OCI-M1 (cell line): ENCODE data around the gene ATF7IP.

ENCODE experiments used
- DNase-seq: peaks from one replicate; lab custom pipeline; 2025; lab: John Stamatoyannopoulos, UW

The ATF7IP gene

DNA sequence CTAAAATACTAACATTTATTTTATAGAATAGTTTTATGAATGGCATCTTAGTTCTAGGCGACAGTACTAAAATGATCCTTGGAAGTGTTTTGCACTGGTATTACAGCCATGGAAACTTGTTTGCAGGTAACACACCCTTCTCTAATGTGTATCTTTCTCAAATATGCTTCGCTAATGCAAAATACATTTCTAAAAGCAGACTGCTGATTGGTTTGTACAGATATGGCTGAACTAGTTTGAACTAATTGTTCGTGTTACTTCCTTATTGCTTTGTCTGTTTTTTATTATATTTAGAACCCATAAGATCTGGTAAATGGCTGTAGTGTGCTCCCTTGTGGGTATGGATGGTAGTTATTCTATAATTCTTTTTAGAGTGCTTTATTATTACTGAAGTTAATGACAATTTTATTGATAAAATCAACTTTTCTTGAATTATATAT is 53.0 kb downstream of the ATF7IP start:
- peak; percentile 55 for DNase-seq

DNA sequence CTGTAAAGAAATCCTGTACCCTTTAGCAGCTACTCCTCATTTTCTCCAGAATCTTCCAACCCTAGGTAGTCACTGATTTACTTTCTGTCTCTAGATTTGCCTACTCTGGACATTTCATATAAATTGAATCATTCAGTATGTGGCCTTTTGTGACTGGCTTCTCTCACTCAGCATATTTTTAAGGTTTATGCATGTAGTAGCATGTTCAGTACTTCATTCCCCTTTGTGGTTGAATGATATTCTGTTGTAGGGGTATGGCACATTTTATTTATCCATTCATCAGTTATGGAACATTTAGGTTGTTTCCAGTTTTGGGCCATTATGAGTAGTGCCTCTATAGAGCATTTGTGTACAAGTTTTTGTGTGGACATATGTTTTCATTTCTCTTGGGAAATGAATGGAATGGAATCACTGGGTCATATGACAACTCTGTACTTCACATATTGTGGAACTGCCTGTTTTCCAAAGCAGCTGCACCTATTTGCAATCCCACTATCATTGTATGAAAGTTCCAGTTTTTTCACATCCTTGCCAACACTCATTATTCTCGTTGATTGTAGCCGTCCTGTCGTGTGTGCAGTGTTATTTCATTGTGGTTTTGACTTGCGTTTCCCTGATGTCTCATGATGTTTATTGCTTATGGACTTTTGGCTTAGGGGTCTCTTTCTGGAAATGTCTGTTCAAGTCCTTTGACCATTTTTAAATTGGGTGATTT is 57.2 kb downstream of the ATF7IP start:
- DNase-seq: no peak

DNA sequence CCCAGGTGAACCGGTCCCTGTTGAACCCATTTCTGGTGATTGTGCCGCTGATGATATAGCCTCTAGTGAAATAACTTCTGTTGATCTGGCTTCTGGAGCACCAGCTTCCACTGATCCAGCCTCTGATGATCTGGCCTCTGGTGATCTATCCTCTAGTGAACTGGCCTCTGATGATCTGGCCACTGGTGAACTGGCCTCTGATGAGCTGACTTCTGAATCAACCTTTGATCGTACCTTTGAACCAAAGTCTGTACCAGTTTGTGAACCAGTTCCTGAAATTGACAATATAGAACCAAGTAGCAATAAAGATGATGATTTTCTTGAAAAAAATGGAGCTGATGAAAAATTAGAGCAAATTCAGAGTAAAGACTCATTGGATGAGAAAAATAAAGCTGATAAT is 59.1 kb downstream of the ATF7IP start:
- DNase-seq: no peak

DNA sequence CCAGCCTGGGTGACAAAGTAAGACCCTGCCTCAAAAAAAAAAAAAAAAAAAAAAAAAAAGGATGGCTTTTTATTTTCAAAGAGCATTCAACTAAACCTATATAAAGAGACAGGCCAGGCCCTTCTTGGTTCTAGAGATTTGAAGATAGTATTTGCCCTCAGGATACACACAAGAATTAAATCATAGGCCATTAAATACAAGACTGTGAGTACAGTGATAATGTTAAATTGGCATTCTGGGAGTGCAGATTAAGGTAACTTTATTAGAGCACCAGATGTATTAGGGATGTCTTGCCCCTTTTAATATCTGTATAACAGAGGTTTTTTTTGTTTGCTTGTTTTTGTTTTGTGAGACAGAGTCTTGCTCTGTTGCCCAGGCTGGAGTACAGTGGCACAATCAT is 61.3 kb downstream of the ATF7IP start:
- no peak for DNase-seq

DNA sequence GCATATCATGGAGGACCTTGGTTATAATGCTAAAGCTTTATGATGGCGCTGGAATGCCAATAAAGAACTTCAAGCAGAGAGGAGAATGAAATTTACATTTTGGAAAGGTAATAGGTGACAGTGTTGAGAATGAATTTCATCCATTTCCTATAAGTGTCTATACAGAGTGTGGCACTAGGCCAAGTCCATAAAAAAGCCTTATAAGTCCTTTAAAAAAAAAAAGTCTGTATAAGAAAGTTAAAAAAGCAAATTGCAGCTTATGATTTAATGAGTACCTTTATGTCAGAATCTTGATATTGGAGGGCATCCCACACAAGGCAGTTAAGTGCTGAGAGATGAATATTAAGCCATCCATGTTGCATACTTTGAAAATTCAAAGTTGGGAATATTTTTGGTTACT is 62.4 kb downstream of the ATF7IP start:
- DNase-seq: no peak

DNA sequence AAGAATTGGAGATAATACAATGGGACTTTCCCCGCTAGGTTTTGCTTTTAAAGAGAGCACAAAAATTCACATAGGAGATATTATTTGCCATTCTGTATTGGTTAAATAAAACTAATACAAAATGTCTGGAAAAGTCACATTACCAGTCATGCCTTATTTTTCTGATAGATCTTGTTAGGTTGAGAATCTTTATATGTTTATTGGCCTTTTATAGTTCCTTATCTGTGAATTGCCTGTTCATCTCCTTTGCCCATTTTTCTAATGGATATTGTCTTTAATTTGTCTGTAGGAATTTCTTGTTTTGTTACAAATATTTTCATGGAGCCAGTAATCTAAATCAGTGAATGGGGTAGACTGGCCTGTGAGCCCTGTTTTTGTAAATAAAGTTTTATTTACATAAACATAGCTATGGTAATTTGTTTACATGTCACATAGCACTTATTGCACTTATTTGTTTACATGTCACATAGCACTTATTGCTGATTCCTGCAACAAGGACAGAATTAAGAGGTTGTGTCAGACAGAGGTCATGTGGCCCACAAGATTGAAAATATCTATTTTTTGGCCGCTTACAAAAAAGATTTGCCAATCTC is 65.0 kb downstream of the ATF7IP start:
- DNase-seq: no peak

DNA sequence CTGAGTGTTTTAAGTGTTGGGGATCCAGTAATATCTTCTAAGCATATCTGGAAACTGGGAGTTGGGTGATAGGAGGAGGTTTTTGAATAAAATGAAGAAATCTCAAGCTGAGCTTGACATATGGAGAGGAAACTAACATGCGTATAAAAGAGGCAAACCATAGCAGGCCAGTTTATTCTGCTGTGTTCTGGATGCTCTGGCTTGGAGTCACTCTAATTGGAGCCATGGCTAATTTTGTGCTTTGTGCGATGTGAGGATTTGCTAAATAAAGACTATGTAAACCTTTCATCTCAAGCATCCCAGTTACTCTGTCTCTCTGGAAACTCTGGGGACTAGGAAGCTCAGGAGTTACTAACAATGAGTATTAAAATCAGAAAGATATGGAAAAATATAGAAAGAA is 66.5 kb downstream of the ATF7IP start:
- DNase-seq: no peak

DNA sequence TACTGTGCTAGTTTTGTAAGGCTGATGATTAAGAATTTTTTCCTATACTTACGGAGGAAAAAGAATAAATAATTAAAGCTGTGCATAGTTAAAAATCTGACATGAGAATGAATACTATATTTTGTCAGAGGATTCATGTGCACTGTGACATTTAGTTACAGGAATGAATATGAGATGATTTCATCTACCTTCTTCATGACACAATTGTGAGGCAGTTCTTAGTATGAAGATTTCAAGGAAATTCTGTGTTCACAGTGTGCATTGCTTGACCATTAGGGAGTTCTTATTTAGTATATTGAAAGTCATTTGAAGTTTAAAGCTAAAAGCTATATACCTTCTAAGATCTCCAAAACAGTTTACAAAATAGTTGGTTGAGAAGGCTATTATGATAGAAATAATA is 70.1 kb downstream of the ATF7IP start:
- no peak for DNase-seq

DNA sequence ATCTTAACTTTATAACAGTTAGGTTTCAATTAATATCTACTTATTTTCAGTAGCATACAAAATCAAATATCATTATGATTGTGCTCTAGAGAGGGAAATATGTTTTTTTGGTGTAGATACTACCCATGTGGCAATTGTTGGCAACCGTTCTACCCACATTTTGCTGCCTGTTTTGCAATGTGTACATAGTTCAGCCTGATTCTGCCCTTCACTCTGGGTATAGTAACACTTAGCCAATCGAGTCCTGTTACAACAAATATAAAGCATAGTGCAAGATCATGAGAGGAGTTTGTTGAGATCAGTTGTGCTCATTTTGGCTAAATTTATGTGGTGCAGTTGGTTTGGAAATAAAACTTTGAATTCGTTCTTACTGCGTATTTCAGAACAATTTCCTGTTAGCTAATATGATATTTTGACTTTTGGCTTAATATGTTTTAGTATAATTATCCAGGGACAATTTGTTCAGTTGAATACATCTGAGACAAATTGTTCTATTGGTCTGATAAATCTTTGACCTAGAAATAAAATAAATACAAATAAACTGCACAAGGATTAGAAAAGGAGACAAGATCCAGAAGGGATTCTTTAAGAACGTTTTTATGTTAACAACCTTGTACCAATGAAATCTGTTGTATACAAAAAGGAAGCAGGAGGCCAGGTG is 76.9 kb downstream of the ATF7IP start:
- DNase-seq: no peak

DNA sequence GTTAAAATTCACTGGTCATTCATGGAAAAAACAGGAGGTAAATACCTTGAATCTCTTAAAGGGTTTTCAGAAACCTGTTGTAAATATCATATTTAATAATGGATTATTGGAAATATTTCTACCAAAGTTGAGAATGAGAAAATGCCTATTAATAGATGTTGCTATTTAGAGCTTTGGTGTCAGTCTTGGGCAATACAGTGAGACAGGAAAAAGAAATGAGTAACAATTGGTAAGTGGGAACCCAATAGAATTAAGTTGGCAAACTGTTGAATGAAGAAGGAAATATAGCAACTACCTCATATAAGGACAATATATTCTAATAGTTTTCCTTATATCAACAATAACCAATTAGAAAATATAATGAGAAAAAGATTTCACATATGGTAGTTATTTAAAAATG is 78.0 kb downstream of the ATF7IP start:
- no peak for DNase-seq

DNA sequence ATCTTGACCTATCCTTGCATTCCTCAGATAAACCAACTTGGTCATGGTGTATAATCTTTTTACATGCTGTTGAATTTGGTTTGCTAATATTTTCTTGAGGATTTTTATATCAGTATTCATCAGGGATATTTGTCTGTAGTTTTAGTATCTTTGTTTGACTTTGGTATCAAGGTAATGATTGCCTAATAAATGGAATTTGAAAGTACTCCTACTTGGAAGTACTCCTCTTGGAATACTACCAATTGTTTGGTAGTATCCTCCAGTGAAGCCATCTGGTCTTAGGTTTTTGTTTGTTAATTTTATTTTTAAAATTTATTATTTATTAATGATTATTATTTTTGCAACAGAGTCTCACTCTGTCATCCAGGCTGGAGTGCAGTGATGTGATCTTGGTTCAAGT is 85.0 kb downstream of the ATF7IP start:
- no peak for DNase-seq

DNA sequence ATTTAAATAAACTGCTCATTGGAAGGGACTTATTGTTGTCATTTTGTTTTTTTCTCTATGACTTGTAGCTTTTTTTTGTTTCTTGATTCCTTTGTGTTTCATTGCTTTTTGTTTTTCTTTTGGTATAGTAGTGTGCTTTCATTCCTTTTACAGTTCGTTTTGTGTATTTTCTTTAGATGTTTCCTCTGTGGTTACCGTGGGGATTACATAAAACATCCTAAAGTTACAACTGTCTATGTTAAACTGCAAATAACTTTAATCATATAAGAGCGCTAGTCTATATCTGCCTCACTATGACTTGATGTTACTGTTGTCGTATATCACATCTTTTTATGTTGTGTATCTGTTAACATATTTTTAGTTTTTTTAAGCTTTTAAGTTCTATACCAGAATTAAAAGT is 86.9 kb downstream of the ATF7IP start:
- no peak for DNase-seq

DNA sequence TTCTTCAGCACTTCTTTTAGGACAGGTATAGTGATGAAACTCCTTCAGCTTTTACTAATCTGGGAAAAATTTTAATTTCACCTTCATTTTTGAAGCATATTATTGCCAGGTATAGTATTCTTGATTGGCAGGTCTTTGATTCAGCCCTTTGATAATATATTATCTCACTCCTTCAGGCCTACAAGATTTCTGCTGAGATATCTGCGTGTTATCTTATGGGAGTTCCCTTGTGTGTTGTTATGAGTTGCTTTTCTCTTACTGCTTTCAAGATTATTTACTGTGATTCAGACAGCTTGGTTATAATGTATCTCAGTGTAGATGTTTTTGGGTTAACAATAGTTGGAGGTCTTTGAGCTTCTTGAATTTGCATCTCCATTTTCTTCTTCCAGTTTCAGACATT is 87.4 kb downstream of the ATF7IP start:
- no peak for DNase-seq

DNA sequence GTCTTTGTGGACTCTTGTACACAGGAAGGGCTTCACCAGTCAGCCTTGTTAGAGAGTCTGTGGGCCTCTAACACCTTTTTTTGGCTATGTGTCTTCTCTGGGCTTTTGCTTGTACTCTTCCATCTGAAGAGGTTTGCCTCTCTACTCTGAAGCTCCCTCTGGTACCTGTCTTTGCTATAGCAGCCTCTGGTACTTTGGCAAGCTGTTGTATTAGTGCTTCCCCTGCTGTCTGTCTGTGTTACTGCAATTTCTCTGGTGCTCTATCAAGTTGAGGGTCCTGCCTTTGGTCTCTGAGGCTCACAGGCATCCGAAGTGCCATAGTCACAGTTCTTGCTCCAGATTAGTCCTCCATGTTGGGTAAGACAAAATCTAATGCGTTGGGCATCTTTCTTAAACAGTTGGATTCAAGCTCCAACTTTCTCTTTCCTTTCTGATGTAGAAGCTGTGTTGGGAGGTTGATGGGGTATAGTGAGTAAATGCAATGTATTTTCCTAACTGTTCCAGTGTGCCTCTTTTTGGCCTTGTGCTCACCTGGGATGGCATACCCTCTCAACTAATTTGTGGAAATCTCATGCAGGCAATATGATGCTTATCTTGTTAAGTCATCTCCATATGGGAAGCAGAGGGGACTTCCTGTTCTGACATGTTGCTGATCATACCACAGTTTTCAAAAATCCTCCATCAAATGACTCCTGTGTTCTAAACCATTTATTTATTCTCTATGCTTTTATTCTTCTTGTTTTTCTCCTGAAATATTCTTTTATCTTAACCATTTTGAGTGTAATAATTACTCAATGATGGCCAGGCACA is 88.8 kb downstream of the ATF7IP start:
- peak; percentile 70 for DNase-seq

DNA sequence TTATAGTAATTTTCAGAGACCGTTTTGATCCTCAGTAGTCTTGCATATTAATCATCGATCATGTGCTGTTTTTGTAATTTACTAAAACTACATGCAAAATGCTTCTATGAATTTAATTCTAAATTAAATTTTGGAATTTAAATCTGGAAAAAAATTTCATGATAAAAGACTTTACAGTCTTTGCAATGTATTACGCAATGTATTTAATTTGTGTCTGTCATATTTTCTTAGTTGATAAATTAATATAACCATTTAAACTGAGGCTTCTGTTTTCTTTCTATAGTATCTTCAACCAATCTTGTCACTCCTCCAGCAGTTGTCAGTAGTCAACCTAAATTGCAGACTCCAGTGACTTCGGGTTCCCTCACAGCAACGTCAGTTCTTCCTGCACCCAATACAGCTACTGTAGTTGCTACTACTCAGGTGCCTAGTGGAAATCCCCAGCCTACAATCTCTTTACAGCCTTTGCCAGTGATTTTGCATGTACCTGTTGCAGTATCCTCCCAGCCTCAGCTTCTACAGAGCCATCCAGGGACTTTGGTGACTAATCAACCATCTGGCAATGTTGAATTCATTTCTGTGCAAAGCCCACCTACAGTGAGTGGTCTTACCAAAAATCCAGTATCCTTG is 94.8 kb downstream of the ATF7IP start:
- DNase-seq: no peak

DNA sequence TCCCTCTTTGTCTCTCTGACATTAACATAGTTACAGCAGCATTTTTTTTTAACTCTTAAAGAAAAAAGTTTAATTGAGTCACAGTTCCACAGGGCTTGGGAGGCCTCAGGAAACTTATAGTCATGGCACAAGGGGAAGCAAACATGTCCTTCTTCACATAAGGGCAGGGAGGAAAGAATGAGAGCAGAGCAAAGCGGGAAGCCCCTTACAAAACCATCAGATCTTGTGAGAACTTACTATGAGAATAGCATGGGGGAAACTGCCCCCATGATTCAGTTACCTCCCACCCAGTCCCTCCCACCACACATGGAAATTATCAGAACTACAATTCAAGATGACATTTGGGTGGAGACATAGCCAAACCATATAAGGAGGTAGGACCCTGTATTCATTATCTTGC is 106.0 kb downstream of the ATF7IP start:
- DNase-seq: no peak

DNA sequence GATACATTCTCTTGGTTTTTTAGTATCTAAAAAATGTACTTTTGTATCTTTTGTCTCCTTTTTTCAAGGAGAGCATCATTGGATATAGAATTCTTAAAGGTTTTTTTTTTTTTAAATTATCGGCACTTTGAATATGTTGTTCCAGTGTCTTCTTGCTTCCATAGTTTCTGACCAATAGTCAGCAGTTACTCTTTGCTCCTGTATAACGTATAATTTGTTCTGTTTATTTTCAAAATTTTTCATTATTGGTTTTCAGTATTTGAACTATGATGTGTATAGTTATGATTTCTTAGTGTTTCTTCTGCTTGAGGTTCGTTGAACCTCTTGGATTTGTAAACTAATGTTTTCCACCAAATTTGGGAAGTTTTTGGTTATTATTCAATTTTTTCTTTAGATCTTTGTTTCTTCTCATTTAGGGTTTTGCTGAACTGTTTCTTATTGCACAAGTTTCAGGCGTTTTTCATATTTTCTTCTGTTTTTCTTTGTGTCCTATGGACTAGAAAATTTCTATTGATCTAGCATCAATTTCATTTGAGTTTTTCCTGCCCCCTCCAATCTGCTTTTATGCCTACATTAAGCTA is 108.3 kb downstream of the ATF7IP start:
- DNase-seq: peak; percentile 37

DNA sequence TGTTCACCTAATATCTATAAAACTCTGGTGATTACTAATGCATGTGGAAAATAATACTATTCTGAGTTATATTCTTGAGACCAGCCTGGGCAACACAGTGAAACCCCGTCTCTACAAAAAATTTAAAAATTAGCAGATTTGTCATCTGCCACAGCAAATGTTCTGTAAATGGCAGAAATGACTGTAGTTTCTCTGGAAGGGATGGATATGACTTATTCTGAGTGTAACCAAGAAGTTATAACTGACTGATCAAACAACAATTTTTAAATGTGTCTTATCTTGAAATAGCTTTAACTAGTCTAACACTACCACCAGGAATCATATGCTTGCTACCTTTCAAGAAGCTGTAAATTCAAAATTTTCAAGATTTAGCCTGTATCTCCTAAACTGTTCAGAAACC is 113.5 kb downstream of the ATF7IP start:
- DNase-seq: no peak

DNA sequence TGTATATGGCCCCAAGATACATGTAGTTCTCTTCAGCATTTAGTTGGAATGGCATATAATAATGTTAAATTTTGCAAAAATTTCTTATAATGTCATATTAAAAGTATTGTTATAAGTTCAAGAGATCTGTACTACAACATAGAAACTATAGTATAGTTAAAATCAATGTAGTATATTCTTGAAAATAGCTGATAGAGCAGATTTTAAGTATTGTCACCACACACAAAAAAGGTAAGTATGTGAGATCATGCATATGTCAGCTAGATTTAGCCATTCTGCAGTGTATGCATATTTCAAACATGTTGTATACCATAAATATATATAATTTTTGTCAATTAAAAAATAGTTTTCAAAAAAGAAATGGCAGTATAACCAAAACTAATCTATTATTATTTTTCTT is 115.7 kb downstream of the ATF7IP start:
- DNase-seq: no peak

DNA sequence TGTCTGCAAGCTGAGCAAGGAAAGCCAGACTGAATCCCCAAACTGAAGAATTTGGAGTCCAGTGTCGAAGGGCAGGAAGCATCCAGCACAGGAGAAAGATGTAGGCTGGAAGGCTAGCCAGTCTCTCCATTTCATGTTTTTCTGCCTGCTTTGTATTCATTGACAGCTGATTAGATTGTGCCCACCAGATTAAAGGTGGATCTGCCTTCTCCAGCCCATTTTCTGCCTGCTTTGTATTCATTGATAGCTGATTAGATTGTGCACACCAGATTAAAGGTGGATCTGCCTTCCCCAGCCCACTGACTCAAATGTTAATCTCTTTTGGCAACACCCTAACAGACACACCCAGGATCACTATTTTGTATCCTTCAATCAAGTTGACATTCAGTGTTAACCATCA is 116.9 kb downstream of the ATF7IP start:
- DNase-seq: no peak

DNA sequence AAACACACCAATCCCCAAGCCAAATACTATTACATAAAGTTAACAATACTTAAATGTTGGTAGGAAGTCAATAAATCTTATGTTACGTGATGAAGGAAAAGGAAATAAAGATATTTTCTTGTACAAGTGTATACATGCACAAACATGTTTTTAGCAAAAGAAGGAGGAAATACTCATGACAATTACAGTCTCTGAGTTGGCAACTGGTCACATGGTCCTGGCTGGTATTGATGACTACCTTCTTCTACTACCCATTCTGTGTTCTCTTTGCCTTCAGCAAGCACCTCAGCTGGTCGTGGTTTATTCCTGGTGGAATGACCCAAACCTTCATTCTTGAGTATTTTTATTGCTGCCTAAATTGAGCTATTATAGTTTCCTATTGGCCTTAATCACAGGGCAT is 117.4 kb downstream of the ATF7IP start:
- DNase-seq: no peak

DNA sequence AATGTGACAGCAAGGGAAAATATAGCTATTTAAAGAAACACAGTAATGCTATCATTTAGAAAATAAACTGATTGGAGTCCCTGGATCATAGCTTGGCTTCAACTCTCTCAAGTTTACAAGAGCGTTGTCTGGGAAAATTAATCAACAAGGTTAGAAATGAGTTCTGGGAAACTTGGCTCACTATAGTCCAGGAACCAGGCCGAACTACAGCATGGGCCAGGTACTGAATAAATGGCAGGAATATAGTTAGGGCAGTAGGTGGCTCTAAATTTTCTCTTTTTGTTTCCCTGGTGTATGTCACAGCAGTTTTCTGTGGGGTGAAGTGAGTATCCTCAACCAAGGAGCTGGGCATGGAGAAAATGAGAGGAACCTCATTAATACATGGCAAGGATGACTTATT is 129.8 kb downstream of the ATF7IP start:
- no peak for DNase-seq
